NCI-H460 (cell line): Measurements from ENCODE around the gene NRXN2. TPM values are rescaled to one million over a fixed set of nuclear protein-coding genes. Genes with fewer than 3 reads are reported as not detected.

Source experiments
- DNase-seq: peaks from one replicate; pipeline ENCODE4 v3.0.0-alpha.2; 2016; ENCODE audit warnings: low read depth; ENCODE audit errors: extremely low read depth
- total RNA-seq: library from RNA; depleted of rRNA; stranded (reverse); fragments of >200 nt; shearing (Covaris generic); gene quantifications from 2 replicates; pipeline ENCODE4 v1.2.3, GENCODE V29; 2014

Gene NRXN2
- total RNA-seq, 1 experiment from 2014 or later: 0.05 TPM

- no peak for DNase-seq
These were observed 64.7 kb downstream of the NRXN2 start for GRCh38 chr11:64658265-64658664.

- DNase-seq: no peak
These were observed 66.1 kb downstream of the NRXN2 start for GRCh38 chr11:64656862-64657261.

- no peak for DNase-seq
These were observed 66.9 kb downstream of the NRXN2 start for GRCh38 chr11:64655941-64656601.

- no peak for DNase-seq
These were observed 67.9 kb downstream of the NRXN2 start for GRCh38 chr11:64654958-64655541.

- DNase-seq: no peak
These were observed 68.6 kb downstream of the NRXN2 start for GRCh38 chr11:64654439-64654838.

GRCh38 chr11:64653388-64653973 is 69.5 kb downstream of the NRXN2 start:
- no peak for DNase-seq

- DNase-seq: peak; percentile 65
These were observed 70.2 kb downstream of the NRXN2 start for GRCh38 chr11:64652586-64653387.

- DNase-seq: no peak
These were observed 72.0 kb downstream of the NRXN2 start for GRCh38 chr11:64650923-64651523.

GRCh38 chr11:64649291-64649697 is 73.7 kb downstream of the NRXN2 start:
- no peak for DNase-seq

GRCh38 chr11:64648551-64648950 is 74.4 kb downstream of the NRXN2 start:
- DNase-seq: no peak

- no peak for DNase-seq
These were observed 75.8 kb downstream of the NRXN2 start for GRCh38 chr11:64647019-64647779.

GRCh38 chr11:64644647-64645275 is 78.2 kb downstream of the NRXN2 start:
- DNase-seq: no peak

GRCh38 chr11:64643920-64644646 is 78.9 kb downstream of the NRXN2 start:
- no peak for DNase-seq

GRCh38 chr11:64643256-64643881 is 79.6 kb downstream of the NRXN2 start:
- no peak for DNase-seq

GRCh38 chr11:64642871-64643255 is 80.1 kb downstream of the NRXN2 start:
- DNase-seq: no peak

- no peak for DNase-seq
These were observed 80.6 kb downstream of the NRXN2 start for GRCh38 chr11:64642418-64642735.

- DNase-seq: no peak
These were observed 81.2 kb downstream of the NRXN2 start for GRCh38 chr11:64641596-64642417.

- DNase-seq: no peak
These were observed 83.1 kb downstream of the NRXN2 start for GRCh38 chr11:64639885-64640284.
